Measurements from ENCODE around the gene PILRA. TPM values are rescaled to one million over a fixed set of nuclear protein-coding genes. Genes with fewer than 3 reads are reported as not detected.

The PILRA gene
- total RNA-seq, 4 donors from 2014 or later: 10.9 to 27.3 (median 15.8) TPM

DNA sequence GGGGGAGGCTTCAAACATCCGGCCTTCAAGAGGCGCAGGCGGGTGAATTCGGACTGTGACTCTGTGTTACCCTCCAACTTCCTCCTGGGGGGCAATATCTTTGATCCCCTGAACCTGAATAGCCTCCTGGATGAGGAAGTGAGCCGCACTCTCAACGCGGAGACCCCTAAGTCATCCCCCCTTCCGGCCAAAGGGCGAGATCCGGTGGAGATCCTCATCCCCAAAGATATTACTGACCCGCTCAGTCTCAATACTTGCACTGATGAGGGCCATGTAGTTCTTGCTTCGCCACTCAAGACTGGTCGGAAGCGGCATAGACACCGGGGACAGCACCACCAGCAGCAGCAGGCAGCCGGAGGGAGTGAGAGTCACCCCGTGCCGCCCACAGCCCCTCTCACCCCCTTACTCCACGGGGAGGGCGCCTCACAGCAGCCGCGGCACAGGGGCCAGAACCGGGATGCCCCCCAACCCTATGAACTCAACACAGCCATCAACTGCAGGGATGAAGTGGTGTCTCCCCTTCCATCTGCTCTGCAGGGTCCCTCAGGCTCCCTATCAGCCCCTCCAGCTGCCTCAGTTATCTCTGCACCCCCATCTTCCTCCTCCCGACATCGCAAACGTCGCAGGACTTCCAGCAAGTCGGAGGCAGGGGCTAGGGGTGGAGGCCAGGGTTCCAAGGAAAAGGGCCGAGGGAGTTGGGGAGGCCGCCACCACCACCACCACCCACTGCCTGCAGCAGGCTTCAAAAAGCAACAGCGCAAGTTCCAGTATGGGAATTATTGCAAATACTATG lies 57.4 kb downstream of the PILRA start:
- Histone ChIP-seq H3K4me1 (peaks cover 0 to 62% (median 30%) of the 10 kb centered on the region in 4 donors), H3K36me3 (peaks cover 0 to 39% (median 7%) of the 10 kb centered on the region in 3 donors), H3K27me3 (no peaks in the 10 kb centered on the region), H3K27ac (peak overlapping the region; percentile 97 to 100 (median 100)), H3K9me3 (no peaks in the 10 kb centered on the region), H3K4me3 (peak overlapping the region; percentile 74 to 97 (median 86))
- TF ChIP-seq, protein P1, sequence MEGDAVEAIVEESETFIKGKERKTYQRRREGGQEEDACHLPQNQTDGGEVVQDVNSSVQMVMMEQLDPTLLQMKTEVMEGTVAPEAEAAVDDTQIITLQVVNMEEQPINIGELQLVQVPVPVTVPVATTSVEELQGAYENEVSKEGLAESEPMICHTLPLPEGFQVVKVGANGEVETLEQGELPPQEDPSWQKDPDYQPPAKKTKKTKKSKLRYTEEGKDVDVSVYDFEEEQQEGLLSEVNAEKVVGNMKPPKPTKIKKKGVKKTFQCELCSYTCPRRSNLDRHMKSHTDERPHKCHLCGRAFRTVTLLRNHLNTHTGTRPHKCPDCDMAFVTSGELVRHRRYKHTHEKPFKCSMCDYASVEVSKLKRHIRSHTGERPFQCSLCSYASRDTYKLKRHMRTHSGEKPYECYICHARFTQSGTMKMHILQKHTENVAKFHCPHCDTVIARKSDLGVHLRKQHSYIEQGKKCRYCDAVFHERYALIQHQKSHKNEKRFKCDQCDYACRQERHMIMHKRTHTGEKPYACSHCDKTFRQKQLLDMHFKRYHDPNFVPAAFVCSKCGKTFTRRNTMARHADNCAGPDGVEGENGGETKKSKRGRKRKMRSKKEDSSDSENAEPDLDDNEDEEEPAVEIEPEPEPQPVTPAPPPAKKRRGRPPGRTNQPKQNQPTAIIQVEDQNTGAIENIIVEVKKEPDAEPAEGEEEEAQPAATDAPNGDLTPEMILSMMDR (IDR thresholded peaks at IDR 0.05): no peak
- TF ChIP-seq POLR2A (IDR thresholded peaks at IDR 0.05): no peak
- TF ChIP-seq EP300 (IDR thresholded peaks at IDR 0.05): no peak
- 23 to 24% methylated on average over 25 to 26 of the region's 31 CpGs for WGBS, 2 donors
- DNase-seq (ENCODE audit: low spot score in 2 of 2): no peak

DNA sequence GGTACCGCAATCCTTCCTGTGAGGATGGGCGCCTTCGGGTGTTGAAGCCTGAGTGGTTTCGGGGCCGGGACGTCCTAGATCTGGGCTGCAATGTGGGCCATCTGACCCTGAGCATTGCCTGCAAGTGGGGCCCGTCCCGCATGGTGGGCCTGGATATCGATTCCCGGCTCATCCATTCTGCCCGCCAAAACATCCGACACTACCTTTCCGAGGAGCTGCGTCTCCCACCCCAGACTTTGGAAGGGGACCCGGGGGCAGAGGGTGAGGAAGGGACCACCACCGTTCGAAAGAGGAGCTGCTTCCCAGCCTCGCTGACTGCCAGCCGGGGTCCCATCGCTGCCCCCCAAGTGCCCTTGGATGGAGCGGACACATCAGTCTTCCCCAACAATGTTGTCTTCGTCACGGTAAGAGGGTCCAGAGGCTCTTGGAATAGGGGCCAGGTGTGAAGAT lies 58.0 kb downstream of the PILRA start:
- TF ChIP-seq, protein P1 (IDR thresholded peaks at IDR 0.05): no peak
- TF ChIP-seq POLR2A (IDR thresholded peaks at IDR 0.05) (no peak), EP300 (IDR thresholded peaks at IDR 0.05) (no peak)
- Histone ChIP-seq H3K36me3 (peaks cover 0 to 39% (median 7%) of the 10 kb centered on the region in 3 donors), H3K27me3 (no peaks in the 10 kb centered on the region), H3K4me1 (peaks cover 0 to 62% (median 30%) of the 10 kb centered on the region in 4 donors), H3K4me3 (peak overlapping the region in 1 of 4 donors; percentile 75), H3K9me3 (no peaks in the 10 kb centered on the region), H3K27ac (peak overlapping the region in 2 of 4 donors; percentile 99 to 100)
- WGBS, 2 donors: 88 to 90% methylated on average over 20 to 23 of the region's 23 CpGs
- no peak for DNase-seq (ENCODE audit: low spot score in 2 of 2)

DNA sequence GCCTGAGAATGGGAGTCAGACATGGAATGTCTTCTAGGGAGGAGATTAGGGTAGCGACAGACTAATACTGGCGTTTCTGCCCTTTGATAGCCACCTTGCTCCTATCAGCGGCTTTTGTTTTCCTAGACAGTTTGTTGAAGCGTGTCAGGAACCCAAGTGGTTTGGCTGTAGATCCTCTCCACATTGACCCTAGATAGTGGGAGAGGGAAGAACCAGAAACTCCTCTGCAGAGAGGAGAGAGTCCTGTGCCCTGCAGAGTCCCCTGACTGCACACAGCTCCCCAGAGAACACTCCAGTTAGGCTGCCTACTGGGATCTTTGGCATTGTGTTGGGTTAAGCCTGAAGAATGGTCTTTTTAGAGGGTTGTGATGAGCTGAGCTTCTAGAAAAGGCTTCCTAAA lies 58.8 kb downstream of the PILRA start:
- H3K9me3 ChIP-seq: no peaks in the 10 kb centered on the region
- DNase-seq (ENCODE audit: low spot score in 2 of 2): no peak
- peak overlapping the region in 2 of 4 donors; percentile 19 to 100 for H3K27ac ChIP-seq
- H3K36me3 ChIP-seq: peaks cover 0 to 39% (median 7%) of the 10 kb centered on the region in 3 donors
- 88 to 89% methylated on average over 4 of the region's 4 CpGs for WGBS, 2 donors
- peaks cover 0 to 62% (median 30%) of the 10 kb centered on the region in 4 donors for H3K4me1 ChIP-seq
- TF ChIP-seq, protein P1 (IDR thresholded peaks at IDR 0.05): no peak
- TF ChIP-seq POLR2A (IDR thresholded peaks at IDR 0.05) (no peak), EP300 (IDR thresholded peaks at IDR 0.05) (no peak)
- no peaks in the 10 kb centered on the region for H3K27me3 ChIP-seq
- H3K4me3 ChIP-seq: no peak overlapping the region

DNA sequence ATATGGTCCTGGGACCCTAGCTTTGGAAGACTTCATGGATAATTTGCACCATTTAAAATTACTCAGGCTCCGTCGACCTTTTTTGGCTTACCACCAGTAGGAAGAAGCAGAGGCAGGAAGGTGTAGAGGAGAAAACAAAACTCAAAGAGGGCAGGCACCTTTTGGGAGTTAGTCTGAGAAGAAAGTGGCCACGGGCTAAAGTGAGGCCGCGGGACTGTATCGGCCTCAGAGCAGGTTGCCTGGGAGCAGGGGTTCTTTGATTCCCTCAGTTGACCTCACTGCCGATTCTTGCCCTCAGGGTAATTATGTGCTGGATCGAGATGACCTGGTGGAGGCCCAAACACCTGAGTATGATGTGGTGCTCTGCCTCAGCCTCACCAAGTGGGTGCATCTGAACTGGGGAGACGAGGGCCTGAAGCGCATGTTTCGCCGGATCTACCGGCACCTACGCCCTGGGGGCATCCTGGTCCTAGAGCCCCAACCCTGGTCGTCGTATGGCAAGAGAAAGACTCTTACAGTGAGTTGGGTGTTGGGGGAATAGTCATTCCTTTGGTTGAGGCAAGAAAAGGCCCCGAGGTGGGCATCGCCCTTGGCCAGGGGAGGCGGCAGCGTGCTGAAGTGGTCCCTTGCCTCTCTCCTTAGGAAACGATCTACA lies 59.5 kb downstream of the PILRA start:
- Histone ChIP-seq H3K27me3 (no peaks in the 10 kb centered on the region), H3K27ac (peak overlapping the region in 2 of 4 donors; percentile 19 to 100), H3K4me3 (no peak overlapping the region), H3K9me3 (no peaks in the 10 kb centered on the region), H3K4me1 (peaks cover 0 to 55% (median 30%) of the 10 kb centered on the region in 4 donors), H3K36me3 (peaks cover 0 to 39% (median 7%) of the 10 kb centered on the region in 3 donors)
- 81 to 83% methylated on average over 21 of the region's 21 CpGs for WGBS, 2 donors
- TF ChIP-seq, protein P1 (IDR thresholded peaks at IDR 0.05): no peak
- TF ChIP-seq EP300 (IDR thresholded peaks at IDR 0.05) (no peak), POLR2A (IDR thresholded peaks at IDR 0.05) (no peak)
- no peak for DNase-seq (ENCODE audit: low spot score in 2 of 2)

DNA sequence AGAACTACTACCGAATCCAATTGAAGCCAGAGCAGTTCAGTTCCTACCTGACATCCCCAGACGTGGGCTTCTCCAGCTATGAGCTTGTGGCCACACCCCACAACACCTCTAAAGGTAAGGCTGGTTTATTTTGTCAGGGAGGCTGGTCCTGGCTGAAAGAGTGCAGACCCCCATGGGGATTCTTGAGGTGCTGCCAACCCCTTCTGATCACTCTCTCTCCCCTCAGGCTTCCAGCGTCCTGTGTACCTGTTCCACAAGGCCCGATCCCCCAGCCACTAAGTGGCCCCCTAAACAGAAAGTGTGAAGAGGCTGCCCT lies 59.9 kb downstream of the PILRA start:
- no peaks in the 10 kb centered on the region for H3K9me3 ChIP-seq
- TF ChIP-seq, protein P1 (IDR thresholded peaks at IDR 0.05): no peak
- TF ChIP-seq EP300 (IDR thresholded peaks at IDR 0.05) (no peak), POLR2A (IDR thresholded peaks at IDR 0.05) (no peak)
- peaks cover 0 to 39% (median 7%) of the 10 kb centered on the region in 3 donors for H3K36me3 ChIP-seq
- H3K27me3 ChIP-seq: no peaks in the 10 kb centered on the region
- WGBS, 2 donors: 64 to 65% methylated on average over 4 of the region's 4 CpGs
- no peak for DNase-seq (ENCODE audit: low spot score in 2 of 2)
- peaks cover 0 to 51% (median 30%) of the 10 kb centered on the region in 4 donors for H3K4me1 ChIP-seq
- H3K27ac ChIP-seq: peak overlapping the region in 1 of 4 donors; percentile 30
- no peak overlapping the region for H3K4me3 ChIP-seq

All from tibial nerve (tissue), 4 donors.